Measurements from ENCODE around the gene FRZB. TPM values are rescaled to one million over a fixed set of nuclear protein-coding genes. Genes with fewer than 3 reads are reported as not detected.

The FRZB gene
- total RNA-seq, 2 donors from 2014 or later = 54.8 to 107 TPM

GRCh38 chr2:182862091-182862490 is 4.3 kb downstream of the FRZB start:
- Histone ChIP-seq H3K36me3 (ENCODE audit: control insufficient read depth, insufficient read depth, low read length) (peaks cover 13% of the 10 kb centered on the region), H3K4me1 (ENCODE audit: control insufficient read depth, insufficient read depth, low read length) (peaks cover 12% of the 10 kb centered on the region), H3K27ac (ENCODE audit: low read depth, low read length) (no peak overlapping the region), H3K4me3 (ENCODE audit: low read length) (peak overlapping the region; percentile 19), H3K9me3 (ENCODE audit: control insufficient read depth, low read length) (peaks cover 12% of the 10 kb centered on the region), H3K27me3 (ENCODE audit: control insufficient read depth, insufficient read depth, low read length, poor library complexity, severe bottlenecking) (no peaks in the 10 kb centered on the region), H3K9ac (ENCODE audit: extremely low read depth, low read length, poor library complexity, severe bottlenecking) (no peak overlapping the region)
- Mint-ChIP-seq H3K27me3 (ENCODE audit: insufficient read depth) (peaks cover 26% of the 10 kb centered on the region), H3K36me3 (ENCODE audit: low read depth) (peaks cover 13% of the 10 kb centered on the region), H3K4me3 (no peak overlapping the region), H3K4me1 (peaks cover 53% of the 10 kb centered on the region), H3K27ac (no peak overlapping the region), H3K9me3 (peaks cover 6% of the 10 kb centered on the region)
- TF ChIP-seq, protein P1, sequence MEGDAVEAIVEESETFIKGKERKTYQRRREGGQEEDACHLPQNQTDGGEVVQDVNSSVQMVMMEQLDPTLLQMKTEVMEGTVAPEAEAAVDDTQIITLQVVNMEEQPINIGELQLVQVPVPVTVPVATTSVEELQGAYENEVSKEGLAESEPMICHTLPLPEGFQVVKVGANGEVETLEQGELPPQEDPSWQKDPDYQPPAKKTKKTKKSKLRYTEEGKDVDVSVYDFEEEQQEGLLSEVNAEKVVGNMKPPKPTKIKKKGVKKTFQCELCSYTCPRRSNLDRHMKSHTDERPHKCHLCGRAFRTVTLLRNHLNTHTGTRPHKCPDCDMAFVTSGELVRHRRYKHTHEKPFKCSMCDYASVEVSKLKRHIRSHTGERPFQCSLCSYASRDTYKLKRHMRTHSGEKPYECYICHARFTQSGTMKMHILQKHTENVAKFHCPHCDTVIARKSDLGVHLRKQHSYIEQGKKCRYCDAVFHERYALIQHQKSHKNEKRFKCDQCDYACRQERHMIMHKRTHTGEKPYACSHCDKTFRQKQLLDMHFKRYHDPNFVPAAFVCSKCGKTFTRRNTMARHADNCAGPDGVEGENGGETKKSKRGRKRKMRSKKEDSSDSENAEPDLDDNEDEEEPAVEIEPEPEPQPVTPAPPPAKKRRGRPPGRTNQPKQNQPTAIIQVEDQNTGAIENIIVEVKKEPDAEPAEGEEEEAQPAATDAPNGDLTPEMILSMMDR (conservative IDR thresholded peaks at IDR 0.05) = no peak
- 85 to 92% methylated on average over 3 to 4 of the region's 5 CpGs for WGBS, 2 experiments (ENCODE audit: insufficient coverage in 1 of 2, insufficient read length in 1 of 2)
- DNase-seq = no peak

- 72 to 90% methylated on average over 2 of the region's 2 CpGs for WGBS, 2 experiments (ENCODE audit: insufficient coverage in 1 of 2, insufficient read length in 1 of 2)
Observed at GRCh38 chr2:182860858-182861257, 5.6 kb downstream of the FRZB start.

GRCh38 chr2:182858671-182859070 is 7.8 kb downstream of the FRZB start:
- peaks cover 42% of the 10 kb centered on the region for H3K4me1 Mint-ChIP-seq
- H3K9me3 Mint-ChIP-seq = peaks cover 6% of the 10 kb centered on the region
- DNase-seq = no peak
- Histone ChIP-seq H3K4me1 (ENCODE audit: control insufficient read depth, insufficient read depth, low read length) (peaks cover 11% of the 10 kb centered on the region), H3K27ac (ENCODE audit: low read depth, low read length) (no peak overlapping the region), H3K9me3 (ENCODE audit: control insufficient read depth, low read length) (peaks cover 23% of the 10 kb centered on the region), H3K4me3 (ENCODE audit: low read length) (no peak overlapping the region), H3K9ac (ENCODE audit: extremely low read depth, low read length, poor library complexity, severe bottlenecking) (no peak overlapping the region), H3K27me3 (ENCODE audit: control insufficient read depth, insufficient read depth, low read length, poor library complexity, severe bottlenecking) (no peaks in the 10 kb centered on the region), H3K36me3 (ENCODE audit: control insufficient read depth, insufficient read depth, low read length) (peaks cover 31% of the 10 kb centered on the region)
- WGBS, 2 experiments (ENCODE audit: insufficient coverage in 1 of 2, insufficient read length in 1 of 2) = 88% methylated on average over 3 of the region's 3 CpGs; no CpG with 5 or more reads in 1 of the 2 experiments
- TF ChIP-seq, protein P1 (conservative IDR thresholded peaks at IDR 0.05) = no peak
- H3K27ac Mint-ChIP-seq = no peak overlapping the region
- no peak overlapping the region for H3K4me3 Mint-ChIP-seq
- no peaks in the 10 kb centered on the region for H3K27me3 Mint-ChIP-seq (ENCODE audit: insufficient read depth)
- H3K36me3 Mint-ChIP-seq (ENCODE audit: low read depth) = peaks cover 22% of the 10 kb centered on the region

More at GRCh38 chr2:182860858-182861257, 5.6 kb downstream of the FRZB start:
- Histone ChIP-seq H3K4me3 (ENCODE audit: low read length) (peak overlapping the region; percentile 19), H3K9me3 (ENCODE audit: control insufficient read depth, low read length) (peaks cover 16% of the 10 kb centered on the region), H3K27ac (ENCODE audit: low read depth, low read length) (no peak overlapping the region), H3K9ac (ENCODE audit: extremely low read depth, low read length, poor library complexity, severe bottlenecking) (peak overlapping the region; percentile 45), H3K4me1 (ENCODE audit: control insufficient read depth, insufficient read depth, low read length) (peaks cover 12% of the 10 kb centered on the region), H3K27me3 (ENCODE audit: control insufficient read depth, insufficient read depth, low read length, poor library complexity, severe bottlenecking) (no peaks in the 10 kb centered on the region), H3K36me3 (ENCODE audit: control insufficient read depth, insufficient read depth, low read length) (peaks cover 21% of the 10 kb centered on the region)
- Mint-ChIP-seq H3K4me1 (peaks cover 53% of the 10 kb centered on the region), H3K36me3 (ENCODE audit: low read depth) (peaks cover 22% of the 10 kb centered on the region), H3K27me3 (ENCODE audit: insufficient read depth) (peaks cover 20% of the 10 kb centered on the region), H3K27ac (peak overlapping the region; percentile 83), H3K4me3 (no peak overlapping the region), H3K9me3 (peaks cover 6% of the 10 kb centered on the region)
- TF ChIP-seq, protein P1 (conservative IDR thresholded peaks at IDR 0.05) = no peak
- DNase-seq = no peak

All from endodermal cell (in vitro differentiated cells).